C4-2B (cell line): ENCODE data around the gene GPANK1.

ENCODE experiments used
- H3K27ac ChIP-seq: fragments of 450-650 bp; 2 replicates; pipeline ENCODE4 v1.5.1; 2017
- ZFX ChIP-seq: fragments of 450-650 bp; IDR thresholded peaks from 2 replicates; pipeline ENCODE4 v1.6.1; 2017
- TF ChIP-seq, protein P1 (sequence below): fragments of 450-650 bp; conservative IDR thresholded peaks from 2 replicates; pipeline ENCODE4 v1.5.1; 2017; ENCODE audit warnings: mild to moderate bottlenecking

Gene GPANK1

DNA sequence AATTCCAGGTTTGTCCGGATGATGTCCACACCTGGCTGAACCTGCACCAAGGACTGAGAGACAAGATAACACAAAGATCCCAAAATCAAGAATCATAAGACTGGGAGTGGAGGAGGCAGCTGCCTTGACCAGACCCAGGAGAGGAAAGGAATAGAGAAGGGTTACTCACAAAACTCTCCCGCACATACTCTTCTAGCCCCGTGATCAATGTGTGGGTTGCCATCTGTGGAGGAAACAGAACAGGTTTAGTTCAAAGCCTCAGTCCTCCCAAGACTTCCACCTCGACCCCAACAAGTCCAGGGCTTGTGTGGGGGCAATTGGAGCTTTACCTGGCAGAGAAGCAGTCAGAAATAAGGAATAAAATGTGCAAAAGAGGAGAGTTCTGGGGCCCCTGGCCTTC lies 23.4 kb downstream of the GPANK1 start:
- no peak overlapping the region for H3K27ac ChIP-seq
- no peak for TF ChIP-seq ZFX
- TF ChIP-seq, protein P1, sequence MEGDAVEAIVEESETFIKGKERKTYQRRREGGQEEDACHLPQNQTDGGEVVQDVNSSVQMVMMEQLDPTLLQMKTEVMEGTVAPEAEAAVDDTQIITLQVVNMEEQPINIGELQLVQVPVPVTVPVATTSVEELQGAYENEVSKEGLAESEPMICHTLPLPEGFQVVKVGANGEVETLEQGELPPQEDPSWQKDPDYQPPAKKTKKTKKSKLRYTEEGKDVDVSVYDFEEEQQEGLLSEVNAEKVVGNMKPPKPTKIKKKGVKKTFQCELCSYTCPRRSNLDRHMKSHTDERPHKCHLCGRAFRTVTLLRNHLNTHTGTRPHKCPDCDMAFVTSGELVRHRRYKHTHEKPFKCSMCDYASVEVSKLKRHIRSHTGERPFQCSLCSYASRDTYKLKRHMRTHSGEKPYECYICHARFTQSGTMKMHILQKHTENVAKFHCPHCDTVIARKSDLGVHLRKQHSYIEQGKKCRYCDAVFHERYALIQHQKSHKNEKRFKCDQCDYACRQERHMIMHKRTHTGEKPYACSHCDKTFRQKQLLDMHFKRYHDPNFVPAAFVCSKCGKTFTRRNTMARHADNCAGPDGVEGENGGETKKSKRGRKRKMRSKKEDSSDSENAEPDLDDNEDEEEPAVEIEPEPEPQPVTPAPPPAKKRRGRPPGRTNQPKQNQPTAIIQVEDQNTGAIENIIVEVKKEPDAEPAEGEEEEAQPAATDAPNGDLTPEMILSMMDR = no peak

DNA sequence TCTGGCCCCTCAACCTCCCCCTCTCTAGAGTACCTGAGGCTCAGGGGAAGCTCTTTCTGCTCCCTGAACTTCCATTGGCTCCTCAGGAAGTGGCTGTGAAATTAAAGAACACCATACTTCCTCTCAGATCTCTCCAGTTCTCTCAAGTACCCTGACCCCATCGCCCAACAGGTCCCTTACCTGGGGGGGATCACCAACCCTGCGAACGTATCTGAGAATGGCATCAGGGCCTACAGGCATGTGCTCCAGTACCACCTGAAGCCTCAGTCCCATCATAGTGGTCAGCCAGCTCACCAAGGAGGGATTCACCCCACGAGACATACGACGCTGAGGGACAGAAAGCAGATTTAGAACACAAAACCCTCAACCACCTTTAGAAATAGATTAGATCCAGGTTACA lies 24.2 kb downstream of the GPANK1 start:
- no peak for TF ChIP-seq ZFX
- TF ChIP-seq, protein P1 = no peak
- no peak overlapping the region for H3K27ac ChIP-seq

DNA sequence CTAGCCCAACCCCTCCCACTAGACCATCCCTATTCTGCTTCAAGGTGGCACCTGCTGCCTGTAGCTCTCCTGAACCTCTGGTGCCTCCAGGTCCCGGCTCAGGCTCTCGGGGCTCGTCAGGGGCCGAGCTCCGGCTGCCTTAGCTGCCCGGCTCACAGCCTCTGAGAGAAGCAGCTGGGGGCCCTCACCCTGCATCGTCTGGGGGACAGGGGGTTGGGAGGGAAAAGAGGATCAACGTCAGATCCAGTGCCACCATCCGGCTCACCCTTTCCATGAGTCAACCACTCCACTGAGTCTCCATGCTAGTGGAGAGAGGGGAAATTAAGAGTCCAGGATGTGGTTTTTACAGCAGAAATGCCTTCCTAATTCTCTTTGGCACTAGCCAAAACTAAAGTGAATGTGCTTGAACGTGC lies 25.3 kb downstream of the GPANK1 start:
- H3K27ac ChIP-seq = no peak overlapping the region
- TF ChIP-seq, protein P1 = no peak
- no peak for TF ChIP-seq ZFX

DNA sequence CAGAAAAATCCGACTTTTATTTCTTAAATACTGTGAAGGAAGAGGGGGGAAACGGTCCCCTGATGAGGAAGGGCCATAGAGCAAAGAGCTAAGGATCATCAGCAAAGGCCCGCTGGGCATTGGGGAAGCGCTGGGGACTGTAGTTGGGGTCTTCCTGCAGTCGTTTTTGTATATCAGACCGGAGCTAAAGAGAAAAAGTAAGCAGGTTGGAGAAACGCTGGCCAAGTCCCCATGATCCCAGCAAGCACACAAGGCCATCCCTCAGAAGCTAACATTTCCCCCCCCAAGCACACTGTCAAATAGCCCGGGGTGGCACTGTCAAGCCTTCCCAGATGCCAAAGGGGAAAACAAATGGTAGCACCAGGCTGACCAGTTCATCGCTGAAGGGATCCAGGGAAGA lies 25.8 kb downstream of the GPANK1 start:
- no peak overlapping the region for H3K27ac ChIP-seq
- TF ChIP-seq ZFX = no peak
- TF ChIP-seq, protein P1 = no peak

DNA sequence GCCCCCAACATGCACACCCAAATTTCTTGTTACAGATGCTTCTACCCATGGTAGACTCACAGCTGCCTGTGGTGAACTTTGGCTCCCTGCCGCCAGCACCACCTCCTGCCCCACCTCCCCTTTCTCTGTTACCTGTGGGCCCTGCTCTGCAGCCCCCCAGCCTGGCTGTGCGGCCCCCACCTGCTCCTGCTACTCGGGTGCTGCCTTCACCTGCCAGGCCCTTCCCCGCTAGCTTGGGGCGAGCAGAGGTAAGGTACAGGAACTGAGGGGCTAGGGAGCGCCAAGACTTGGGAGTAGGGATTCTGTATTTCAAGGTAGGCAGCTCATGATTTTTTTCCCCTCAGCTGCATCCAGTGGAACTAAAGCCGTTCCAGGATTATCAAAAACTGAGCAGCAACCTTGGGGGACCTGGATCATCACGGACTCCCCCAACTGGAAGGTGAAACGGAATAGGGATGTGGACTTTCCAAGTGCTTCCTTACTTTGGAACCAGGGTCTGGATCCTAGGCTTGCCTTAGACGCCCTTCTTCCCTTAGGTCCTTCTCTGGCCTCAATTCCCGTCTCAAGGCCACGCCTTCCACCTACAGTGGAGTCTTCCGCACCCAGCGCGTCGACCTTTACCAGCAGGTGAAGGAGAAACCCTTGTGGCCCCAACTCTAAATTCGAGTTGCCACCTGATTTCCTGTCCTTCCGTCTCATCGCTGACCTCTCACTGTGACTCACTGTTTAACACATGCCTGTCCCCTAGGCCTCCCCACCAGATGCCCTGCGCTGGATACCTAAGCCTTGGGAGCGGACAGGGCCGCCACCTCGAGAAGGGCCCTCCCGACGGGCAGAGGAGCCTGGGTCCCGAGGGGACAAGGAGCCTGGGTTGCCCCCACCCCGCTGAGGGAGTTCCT lies 27.9 kb downstream of the GPANK1 start:
- H3K27ac ChIP-seq = no peak overlapping the region
- TF ChIP-seq ZFX = no peak
- TF ChIP-seq, protein P1 = no peak

DNA sequence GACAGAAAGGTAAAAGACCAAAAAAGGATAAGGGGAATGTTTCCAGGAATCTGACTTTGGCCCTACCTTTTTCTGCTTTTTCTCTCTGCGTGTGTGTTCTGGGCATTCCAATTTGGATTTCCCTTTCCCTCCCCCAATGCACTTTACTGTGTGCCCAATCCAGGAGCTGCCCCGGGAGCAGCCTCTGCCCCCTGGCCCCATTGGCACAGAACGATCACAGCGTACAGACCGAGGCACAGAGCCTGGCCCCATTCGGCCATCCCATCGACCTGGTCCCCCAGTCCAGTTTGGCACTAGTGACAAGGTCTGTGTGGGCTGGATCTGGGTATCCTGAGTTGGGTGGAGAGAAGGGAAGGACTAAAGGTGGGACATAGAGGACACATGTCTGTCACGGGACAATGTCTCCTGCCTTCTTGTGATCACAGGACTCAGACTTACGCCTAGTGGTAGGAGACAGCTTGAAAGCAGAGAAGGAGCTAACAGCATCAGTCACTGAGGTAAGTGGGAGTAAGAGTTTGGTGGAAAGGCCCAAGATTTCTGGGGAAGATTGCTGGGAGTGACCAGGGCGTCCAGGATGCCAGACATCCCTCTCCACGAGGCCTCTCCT lies 29.7 kb downstream of the GPANK1 start:
- no peak for TF ChIP-seq ZFX
- TF ChIP-seq, protein P1 = no peak

DNA sequence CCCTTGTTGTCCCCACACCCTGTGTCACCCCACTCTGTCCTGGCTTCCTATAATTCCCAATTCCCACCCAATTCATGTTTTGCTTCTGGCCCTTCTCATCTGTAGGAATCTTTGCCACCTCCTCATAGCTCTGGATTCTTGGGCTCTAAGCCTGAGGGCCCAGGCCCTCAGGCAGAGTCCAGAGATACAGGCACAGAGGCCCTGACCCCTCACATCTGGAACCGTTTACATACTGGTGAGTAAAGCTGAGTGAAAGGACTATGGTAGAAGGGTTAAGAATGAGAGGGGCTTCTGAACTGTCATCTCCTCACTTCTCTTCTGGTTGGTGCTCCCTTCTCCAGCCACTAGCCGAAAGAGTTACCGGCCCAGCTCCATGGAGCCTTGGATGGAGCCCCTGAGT lies 30.7 kb downstream of the GPANK1 start:
- TF ChIP-seq ZFX = no peak
- TF ChIP-seq, protein P1 = no peak
- H3K27ac ChIP-seq = no peak overlapping the region

More for the DNA sequence above, 29.7 kb downstream of the GPANK1 start:
- no peak overlapping the region for H3K27ac ChIP-seq
